ENCODE measurements around the gene NOXRED1.

DNA sequence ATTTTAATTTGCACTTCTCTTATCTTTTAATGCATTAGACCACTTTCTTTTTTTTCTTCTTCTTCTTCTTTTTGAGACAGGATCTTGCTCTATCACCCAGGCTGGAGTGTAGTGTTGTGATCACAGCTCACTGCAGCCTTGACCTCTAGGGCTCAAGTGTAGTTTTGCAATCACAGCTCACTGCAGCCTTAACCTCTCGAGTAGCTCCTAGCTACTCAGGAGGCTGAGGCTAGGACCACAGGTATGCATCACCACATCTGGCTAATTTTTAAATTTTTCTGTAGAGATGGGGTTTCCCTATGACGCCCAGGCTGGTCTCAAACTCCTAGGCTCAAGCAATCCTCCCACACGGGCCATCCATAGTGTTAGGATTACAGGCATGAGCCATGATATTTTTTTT, 59.2 kb downstream of the NOXRED1 start:
- no peak for TF ChIP-seq POLR2AphosphoS5 (IDR thresholded peaks at IDR 0.05; ENCODE audit: borderline replicate concordance, low read depth, low read length)
- TF ChIP-seq EZH2 (IDR thresholded peaks at IDR 0.05) = no peak
- no peak for TF ChIP-seq FOXP2 (optimal IDR thresholded peaks at IDR 0.05; ENCODE audit: control extremely low read depth, extremely low read length, insufficient read depth)
